NCI-H446 treated with DMSO at 0.1 percent for 48 hours (cell line): ENCODE results near the gene SAFB.
"Not testable (repeated sequence)": the region's sequence is repeated elsewhere in the genome, so short reads cannot be mapped to it uniquely, and the experiment has no call there.

Experiments
- DNase-seq: peaks from one replicate; lab custom pipeline; 2025; lab: John Stamatoyannopoulos, UW

SAFB gene

GRCh38 chr19:5697022-5697889 is 74.4 kb downstream of the SAFB start:
- DNase-seq, result no peak

- DNase-seq, result no peak
These were observed 75.2 kb downstream of the SAFB start for GRCh38 chr19:5697890-5698634.

- no peak for DNase-seq
These were observed 75.9 kb downstream of the SAFB start for GRCh38 chr19:5698635-5699422.

- no peak for DNase-seq
These were observed 77.7 kb downstream of the SAFB start for GRCh38 chr19:5700455-5701092.

GRCh38 chr19:5702053-5702410 is 79.1 kb downstream of the SAFB start:
- DNase-seq, result not testable (repeated sequence)

GRCh38 chr19:5703819-5704818 is 81.2 kb downstream of the SAFB start:
- no peak for DNase-seq

GRCh38 chr19:5705552-5705951 is 82.7 kb downstream of the SAFB start:
- DNase-seq, result no peak

- no peak for DNase-seq
These were observed 84.1 kb downstream of the SAFB start for GRCh38 chr19:5706876-5707573.

GRCh38 chr19:5707576-5708575 is 85.0 kb downstream of the SAFB start:
- no peak for DNase-seq

GRCh38 chr19:5711025-5711424 is 88.1 kb downstream of the SAFB start:
- DNase-seq, result no peak

- DNase-seq, result no peak
These were observed 88.9 kb downstream of the SAFB start for GRCh38 chr19:5711713-5712161.

- no peak for DNase-seq
These were observed 90.3 kb downstream of the SAFB start for GRCh38 chr19:5713228-5713627.

- DNase-seq, result no peak
These were observed 91.9 kb downstream of the SAFB start for GRCh38 chr19:5714816-5715215.

GRCh38 chr19:5717215-5717935 is 94.5 kb downstream of the SAFB start:
- no peak for DNase-seq
